Stimulated activated CD8-positive, alpha-beta memory T cell treated with anti-CD3 and anti-CD28 coated beads, Interleukin-4, amount 100 ng/mL, for 24 hours (primary cell): ENCODE results near the gene CACNA1S.

Experiments
- DNase-seq: peaks from one replicate; pipeline ENCODE4 v3.0.0-alpha.2; 2020; ENCODE audit warnings: low read depth

Gene CACNA1S

DNA sequence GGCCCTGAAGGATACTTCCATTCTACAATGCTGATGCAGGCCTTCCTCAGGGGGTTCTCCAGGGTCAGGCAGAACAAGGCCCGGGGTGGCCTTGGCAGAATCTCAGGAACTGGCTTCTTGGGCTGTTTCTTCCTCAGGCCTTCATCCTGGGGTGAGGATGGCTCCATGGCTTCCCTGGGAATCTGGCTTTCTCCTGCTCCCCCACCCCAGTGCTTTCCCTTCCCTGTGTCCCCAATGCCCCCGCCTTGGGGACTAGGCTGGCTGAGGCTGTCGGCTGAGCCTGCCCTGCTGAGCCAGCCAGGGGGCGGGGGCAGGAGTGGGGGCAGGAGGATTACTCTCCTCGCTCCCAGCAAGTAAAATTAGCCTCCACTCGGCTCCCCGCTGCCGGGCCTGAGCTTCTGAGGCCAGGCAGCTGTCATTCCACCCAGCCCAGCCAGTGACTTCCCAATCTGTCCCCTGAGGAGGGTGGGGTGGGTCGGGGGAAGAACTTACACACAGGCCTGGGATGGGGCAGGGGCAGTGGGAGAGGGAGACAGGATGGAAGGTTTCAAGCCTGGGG, at the start of gene CACNA1S:
Gene CACNA1S, minus strand, starts transcription at position 254 of the 559 bp plus-strand sequence. Its CDS starts 87 bp downstream, at position 167.
- no peak for DNase-seq

DNA sequence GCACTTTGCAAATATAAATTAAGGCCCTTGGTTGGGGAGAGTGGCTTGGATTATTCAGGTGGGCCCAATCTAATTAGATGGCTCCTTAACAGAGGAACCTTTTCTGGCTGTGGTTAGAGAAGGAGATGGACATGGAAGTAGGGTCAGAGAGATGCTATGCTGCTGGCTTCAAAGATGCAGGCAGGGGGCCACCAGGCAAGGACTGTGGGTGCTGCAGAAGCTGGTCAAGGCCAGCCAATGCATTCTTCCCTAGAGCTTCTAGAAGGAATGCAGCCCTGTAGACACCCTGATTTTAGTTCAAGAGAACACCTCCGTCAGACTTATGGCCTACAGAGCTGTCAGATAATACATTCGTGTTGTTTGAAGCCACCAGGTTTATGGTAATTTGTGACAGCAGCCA, 45.7 kb upstream of the CACNA1S start:
- DNase-seq = no peak

DNA sequence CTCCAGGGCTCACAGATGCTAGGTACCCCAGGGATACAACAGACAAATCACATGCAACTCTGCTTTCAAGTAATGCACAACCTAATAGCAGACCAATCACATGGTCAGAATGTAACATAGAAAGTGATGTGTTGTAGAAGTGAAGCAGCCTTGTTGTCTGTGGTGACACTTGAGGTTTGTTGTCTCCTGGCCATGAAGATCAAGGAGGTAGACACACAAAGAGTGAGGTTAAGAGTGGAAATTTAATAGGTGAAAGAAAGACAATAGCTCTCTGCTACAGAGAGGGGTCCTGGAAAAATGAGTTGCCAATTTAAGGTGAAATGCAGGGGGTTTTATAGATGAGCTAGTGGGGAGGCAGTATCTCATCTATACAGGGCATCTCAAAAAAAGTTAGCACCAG, 44.6 kb upstream of the CACNA1S start:
- DNase-seq = no peak

DNA sequence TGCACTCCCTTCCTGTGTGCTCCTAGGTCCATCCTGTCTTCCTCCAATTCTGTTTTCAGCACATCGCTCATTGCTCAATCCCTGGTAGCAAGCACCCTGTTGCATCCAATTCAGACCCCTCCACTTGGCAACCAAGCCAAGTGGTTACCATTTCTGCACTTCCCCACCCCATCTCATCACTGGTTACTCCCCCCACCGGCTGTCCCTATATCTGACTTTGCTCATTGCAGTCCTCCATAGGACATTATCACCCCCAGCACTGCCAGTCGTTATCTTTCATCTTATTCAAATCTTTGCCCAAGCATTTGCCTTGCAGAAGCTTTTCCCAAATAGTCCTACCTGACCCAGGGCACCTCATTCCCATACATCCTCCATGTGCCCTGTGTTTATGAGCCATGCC, 44.1 kb upstream of the CACNA1S start:
- DNase-seq = no peak

DNA sequence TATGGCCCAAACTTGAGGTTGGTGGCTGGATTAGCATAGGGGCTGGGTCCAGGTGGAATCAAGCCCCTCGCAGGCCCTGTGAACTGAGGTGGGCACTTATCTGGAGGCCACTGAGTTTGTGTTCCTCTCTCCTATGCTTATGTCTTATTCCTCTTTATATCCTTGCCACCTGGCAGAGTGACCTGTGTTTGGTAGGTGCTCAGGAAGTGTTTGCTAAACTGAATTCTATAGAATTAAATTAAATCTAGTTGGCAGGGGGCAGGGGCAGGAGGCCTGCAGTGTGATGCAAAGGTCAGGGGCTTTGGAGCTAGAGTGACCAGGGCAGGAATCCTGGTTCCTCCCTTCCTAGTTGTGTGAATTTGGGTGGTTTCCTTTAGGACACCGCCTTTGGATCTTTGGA, 43.1 kb upstream of the CACNA1S start:
- DNase-seq = no peak

DNA sequence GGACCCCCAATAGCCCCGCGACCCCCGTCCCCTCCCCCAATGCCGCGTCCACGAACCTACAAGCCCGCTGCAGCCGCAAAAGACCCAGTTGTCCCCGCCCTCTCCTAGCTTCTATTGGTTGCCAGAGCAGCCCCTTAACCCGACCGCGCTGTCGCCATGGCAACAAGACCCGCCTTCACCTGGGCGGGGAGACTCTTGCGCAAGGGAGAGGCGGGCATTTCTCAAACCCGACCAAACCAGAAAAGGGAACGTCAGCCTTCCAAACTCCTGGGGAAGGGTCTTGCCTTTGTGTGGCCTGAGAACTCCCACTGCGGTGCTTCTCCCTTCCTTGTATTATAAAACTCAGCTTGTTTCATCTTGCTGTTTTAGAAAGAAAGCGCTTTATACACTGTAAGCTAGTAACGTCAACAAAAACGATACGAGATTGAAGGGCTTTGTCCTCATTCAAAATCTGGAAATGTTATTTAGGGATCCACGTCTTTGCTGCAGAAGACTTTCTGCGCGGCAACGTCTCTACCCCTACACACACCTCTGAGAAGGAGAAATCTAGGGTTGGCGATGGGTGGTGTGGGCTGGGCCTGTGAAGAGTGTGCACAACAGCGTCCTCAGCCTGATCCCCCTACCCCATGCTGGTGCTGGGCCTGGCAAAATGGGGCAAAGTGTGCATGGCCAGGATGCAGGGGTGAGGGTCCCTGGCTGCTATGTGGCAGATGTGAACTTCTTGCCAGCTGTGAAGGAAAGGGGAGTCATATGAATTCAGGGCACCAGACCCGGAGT, 42.4 kb upstream of the CACNA1S start, which contains the start of gene TMEM9:
Gene TMEM9, minus strand, starts transcription at position 86 of the 777 bp plus-strand sequence. CDS start 551 bp downstream, outside the sequence.
- DNase-seq = peak; percentile 98

DNA sequence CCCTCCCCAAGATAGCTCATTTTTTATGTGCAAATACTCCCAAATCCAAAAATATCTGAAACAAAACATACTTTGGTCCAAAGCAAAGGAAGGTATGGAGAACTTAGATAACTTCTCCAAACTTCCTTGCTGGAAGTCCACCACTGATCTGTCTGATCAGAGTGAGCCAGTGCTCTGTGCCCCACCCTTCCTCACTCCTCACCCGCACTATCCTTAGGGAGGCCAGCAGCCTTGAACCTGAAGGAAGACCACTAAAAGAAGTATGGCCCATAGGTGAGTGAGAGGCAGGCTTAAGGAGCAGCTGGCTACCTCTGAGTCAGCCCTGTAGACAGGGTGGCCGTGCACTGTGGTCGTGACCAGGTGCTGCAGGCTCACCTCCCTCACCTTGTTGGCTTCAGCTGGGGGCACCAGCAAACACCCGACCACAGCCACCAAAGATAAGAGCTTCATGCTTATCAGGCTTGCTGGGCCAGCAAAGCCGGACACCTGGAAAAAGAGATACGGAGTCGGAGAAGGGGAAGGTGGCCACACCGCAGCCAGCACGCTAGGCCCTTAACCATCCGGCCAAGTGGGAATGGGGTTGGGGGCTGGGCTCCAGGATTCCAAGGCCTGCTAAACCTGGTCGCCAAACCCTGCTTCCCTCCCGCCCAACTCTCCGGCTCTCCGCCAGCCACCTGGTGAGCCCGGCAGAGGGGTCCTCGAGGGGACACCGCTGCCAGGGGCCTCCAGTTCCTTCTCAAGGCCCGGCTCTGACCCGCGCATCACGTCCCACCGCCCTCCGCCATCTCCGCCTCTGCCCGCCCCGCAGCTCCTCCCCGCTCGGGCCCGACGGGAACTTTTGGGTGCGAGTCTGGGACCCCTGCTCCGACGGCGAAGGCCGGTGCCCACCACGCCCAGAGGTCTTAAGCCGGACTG, 41.5 kb upstream of the CACNA1S start:
- DNase-seq = no peak

DNA sequence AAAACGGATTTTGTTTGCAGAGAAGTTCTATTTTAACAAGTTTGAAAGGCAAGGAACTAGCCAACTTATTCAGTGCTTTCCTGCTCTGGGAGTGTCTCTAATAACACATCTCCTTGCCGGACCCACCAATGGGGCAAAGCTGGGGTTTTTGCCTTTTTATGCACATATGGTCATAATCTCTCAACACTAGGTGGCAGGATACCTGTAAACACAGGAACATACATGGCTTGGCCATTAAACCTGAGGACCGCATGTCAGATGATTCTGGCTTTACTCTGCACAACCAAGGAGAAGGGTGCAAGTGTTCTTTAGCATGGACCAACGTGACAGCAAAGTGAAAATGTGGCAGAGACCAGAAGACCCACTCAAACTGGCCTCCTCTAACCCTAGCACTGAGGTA, 37.2 kb upstream of the CACNA1S start:
- DNase-seq = no peak

DNA sequence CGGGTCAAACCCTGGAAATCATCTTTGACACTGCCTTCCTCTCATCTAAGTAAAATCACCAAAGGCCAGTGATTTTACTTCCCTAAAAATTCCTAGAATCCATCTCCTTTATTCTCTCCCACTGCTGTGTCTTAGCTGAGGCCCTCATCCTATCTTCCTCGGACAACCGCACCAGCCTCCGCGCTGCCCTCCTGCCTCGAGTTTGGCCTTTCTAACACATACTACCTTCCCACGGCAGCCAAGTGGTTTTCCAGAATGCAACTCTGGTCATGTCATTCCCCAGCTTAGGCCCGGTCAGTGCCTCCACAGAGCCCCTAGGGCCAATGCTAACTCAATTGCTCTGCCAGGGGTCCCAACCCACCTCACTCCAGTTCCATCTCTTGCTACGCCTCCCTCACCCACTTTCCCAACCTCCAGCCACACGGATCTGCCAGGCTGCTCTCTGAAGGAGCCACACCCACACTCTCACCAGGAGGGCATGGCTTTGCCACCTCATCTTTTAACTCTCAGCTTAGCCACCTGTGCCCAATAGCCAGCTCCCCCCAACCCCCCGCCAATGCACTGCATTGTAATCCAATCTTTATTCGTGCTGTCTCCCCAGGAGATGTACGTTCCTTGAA, 35.3 kb upstream of the CACNA1S start:
- DNase-seq = no peak

DNA sequence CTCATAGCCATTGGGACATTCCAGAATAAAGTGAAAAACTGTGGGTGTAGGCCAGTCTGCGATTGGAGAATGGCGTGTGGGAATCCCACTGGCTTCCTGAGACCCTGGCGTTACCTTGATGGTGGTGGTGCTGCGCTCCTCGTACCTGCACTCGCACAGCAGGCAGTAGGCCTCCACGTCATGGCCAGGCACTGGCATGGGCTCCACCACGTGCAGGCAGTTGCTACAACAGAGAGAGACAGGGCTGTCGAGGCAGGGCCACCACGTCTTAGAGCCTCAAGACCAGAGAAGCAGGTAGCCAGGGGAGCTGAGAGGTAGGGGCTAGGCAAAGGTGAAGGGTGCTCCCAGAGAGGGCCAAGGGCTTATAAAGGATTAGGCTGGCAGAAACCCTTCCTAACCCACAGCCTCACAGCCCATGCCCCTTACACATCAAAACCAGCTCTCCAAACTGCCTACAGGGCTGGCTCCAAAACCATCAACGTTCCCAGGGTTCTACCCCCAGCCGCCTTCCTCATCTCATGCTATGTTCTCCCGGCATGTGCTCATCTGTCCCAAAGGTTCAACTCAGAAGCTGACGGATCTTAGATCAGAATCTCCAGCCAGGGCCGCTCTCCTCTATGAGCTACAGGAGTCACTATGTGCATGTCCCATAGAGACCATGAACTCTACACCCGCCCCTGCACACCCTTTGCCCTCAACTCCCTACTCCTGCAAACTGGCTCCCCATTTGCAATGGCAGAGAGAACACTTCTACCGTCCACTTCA, 34.6 kb upstream of the CACNA1S start:
- DNase-seq = no peak

DNA sequence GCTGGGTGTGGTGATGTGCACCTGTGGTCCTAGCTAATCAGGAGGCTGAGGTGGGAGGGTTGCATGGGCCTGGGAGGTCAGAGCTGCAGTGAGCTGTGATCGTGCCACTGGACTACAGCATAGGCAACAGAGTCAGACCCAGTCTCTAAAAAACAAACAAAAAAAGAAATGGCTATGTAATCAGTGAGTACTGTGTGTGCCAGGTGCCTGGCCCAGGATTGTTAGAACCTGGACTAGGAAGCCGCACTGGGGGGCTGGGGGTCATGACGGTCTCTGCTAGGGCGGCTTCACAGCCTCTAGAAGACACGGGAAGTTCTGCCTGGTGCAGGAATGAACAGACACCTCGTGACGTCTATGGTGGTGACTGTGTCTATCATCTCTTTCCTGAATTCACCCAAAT, 33.6 kb upstream of the CACNA1S start:
- DNase-seq = no peak

DNA sequence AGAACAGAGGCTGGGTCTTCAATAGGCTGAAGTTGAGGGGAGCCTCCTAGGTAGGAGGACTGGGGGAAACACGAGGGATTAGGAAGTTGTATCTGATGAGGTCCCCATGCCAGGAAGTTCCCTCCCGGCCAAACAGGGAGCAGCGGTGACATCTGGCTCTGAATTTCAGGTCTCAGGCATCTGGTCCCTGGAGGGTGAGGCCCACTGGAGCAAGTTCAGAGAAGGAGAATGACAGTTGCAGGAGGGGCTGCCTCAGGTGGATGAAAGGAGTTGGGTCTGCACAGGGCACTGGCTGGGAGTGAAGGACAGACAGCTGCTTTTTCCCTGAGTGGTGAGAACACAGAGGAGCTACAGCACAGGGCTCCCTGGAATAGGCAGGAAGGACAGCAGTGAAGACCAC, 32.9 kb upstream of the CACNA1S start:
- no peak for DNase-seq

DNA sequence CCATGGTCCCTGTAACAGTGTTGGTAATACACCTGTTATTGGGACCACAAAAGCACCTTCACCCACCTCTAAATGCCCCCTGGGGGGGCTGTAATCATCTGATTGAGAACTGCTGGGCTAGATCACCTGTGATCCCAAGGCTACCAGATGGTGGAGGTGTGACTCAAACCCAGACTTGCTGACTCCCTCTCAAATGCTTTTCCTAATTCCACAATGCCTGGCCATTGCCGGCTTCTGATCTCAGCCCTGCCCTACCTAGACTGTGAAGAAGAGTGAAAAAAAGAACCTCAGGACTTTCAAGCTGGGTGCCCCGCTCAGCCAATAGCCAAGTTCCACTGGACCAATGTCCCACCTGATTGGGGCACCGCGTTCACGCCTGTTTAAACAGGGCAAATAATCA, 32.5 kb upstream of the CACNA1S start:
- DNase-seq = no peak

DNA sequence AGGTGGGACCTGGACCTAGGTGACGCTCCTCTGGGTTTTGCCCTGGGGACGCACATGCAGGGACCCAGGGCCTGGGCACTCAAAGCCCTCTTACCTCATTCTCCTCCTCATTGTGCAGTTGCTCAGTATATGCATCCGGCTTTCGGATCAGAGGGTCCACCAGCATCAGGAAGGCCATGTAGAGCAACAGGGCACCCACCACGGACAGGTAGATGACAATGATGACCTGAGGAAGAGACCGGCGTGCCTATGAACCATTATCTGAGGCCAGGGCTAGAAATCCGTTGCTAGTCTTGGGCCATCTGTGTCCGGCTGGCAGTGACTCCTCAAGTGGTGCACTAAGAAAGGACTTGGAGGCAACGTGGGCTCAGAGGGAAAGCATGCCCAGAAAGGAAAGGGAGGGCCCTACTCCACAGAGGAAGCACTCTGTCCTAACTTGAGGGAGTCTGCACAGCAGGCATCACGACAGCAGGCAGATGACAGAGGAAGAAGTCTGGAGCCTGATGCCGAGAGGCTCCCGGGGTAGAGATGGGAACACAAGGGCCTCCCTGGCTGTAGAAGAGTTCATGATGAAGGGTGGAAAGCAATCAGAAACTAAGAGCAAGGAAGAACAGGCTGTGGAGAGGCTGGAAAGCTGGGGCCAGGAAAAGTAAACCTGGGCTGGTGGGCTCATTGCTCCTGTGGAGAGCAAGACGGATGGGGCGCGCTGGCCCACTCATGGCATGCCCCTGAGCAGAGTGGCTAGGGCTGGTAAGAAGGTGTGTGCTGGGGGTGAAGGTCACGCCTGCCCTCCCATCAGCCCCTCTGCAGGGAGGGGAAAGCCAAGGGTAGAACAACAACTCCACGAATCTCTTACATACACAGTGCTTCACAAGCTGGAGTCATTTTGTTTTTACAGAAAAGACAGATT, 31.8 kb upstream of the CACNA1S start:
- no peak for DNase-seq

DNA sequence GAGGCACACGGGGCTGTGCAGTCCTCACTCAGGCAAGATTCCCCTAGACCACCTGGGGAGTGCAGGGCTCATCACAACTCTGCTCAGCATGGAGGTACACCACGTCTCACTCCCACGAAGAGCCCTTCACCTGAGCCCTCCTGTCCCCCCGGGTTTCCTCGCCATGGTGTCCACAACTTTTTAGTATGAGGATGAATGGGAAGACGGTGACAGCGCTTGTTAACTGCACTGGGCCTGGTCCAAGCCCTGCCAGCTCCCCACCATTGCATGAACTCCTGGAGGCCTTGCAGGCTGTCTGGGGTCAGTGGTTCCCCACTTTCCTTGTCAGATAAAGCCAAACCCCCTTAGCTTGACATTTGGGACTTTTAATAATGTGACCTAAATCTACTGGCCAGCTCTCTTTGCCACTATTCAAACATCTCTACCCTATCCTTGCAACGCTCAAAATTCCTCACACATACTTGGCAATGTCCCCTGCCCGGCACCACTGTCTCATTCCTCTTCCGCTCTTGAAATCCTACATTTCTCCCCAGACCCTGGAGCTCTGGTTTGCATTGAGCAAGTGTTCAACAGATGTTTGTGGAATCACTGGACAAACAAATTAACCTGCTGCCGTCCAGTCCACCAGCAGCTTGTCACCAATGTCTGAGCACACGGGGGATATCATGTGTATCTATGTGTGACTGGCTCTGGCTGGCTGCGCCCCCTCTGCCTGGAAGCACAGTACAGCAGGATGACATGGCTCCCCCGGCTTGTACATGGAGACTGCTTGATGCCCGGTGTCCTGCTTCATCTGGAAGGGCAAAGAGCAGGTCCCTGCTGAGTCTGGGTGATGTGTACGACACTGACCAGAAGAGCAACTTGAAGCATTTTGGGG, 30.9 kb upstream of the CACNA1S start:
- no peak for DNase-seq

DNA sequence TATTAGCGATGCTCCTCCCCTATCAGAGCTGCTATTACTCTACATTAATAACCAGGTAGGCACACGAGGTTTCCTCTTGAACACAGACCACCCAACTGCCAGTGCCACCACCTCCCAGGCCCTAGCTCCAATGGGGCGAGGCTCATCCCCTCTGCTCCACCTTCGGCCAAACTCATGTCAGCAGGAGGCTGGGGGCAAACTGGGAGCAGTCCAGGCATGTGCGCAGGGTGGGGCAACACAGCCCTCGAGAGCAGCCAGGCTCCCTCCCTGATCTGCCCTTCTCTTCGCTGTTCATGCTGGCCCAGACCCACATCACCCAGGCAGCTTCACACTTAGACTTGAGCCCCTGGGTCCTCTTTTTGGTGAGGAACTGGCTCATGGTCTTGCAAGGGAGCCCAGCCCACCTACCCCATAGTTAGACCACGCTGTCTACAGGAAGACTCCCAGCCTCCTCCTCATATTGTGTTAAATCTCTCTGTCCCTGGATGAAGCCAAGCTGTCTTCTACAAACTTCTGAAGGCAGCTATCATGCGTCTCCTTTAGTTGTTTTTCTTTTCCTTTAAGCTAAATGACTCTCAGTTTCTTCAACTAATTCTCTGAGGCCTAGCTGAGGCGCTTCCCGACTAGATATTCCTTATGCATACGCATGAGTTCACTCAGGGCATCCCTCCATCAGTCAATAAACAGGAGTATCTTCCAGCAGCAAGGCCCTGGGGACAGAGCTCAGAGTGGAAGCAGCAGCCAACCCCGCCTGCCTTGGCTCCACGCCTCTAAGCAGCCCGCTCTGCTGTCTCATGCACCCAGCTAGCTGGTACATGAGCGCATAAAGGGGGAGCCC, 30.0 kb upstream of the CACNA1S start:
- DNase-seq = no peak

DNA sequence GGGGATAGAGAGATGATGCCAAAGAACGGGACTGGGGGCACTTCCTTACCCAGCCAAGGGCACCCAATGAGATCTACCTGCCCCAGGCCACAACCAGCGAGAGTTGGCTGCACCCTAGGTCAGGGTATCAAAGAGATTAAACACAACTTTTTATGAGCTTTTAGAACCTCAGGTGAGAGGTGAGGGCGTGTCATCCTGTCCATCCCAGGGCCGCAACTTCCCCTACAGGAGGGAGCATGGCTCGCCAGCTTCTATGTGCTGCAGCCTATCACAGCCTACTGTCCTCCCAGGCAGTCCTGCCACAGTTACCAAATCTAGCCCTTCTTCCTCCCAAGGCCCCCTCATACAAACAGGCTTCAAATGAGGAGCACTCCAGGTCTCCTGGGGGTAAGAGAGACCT, 29.2 kb upstream of the CACNA1S start:
- no peak for DNase-seq

DNA sequence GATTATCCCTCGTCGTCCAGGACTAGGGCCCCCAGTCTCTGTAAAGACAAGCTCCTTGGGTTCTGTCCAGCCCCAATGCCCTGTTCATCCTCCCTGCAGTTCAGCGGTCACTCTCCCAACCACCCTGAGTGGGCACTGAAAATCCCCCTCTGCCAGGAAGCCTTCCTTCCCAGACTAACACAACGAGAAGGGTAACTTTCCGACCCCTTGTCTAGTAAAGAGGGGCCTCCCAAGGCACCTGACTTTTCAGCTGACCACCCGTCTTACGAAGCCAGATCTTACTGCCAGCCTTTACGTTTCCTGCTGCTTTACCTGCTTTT, 28.7 kb upstream of the CACNA1S start:
- DNase-seq = no peak
